Ectodermal cell (in vitro differentiated cells): Measurements from ENCODE around the gene HOXA4.

Experiments used
- H3K27ac ChIP-seq: 2 replicates; pipeline ENCODE4 v1.7.0; 2013; ENCODE audit warnings: mild to moderate bottlenecking, low read depth, low read length; ENCODE audit not compliant: insufficient read depth, poor library complexity, severe bottlenecking
- H3K27me3 ChIP-seq: 2 replicates; pipeline ENCODE4 v1.7.0; 2013; ENCODE audit warnings: mild to moderate bottlenecking, low read length; ENCODE audit not compliant: insufficient read depth, control insufficient read depth, poor library complexity, severe bottlenecking
- H3K36me3 ChIP-seq: one replicate; pipeline ENCODE4 v1.7.0; 2013; ENCODE audit warnings: low read length; ENCODE audit not compliant: control insufficient read depth, insufficient read depth
- H3K4me1 ChIP-seq: one replicate; pipeline ENCODE4 v1.7.0; 2013; ENCODE audit warnings: low read length; ENCODE audit not compliant: control insufficient read depth, insufficient read depth
- H3K4me3 ChIP-seq: 2 replicates; pipeline ENCODE4 v1.7.0; 2013; ENCODE audit warnings: low read depth, low read length, control low read depth; ENCODE audit not compliant: insufficient read depth
- H3K9me3 ChIP-seq: 2 replicates; pipeline ENCODE4 v1.7.0; 2013; ENCODE audit warnings: mild to moderate bottlenecking, low read length, moderate library complexity; ENCODE audit not compliant: control insufficient read depth
- WGBS, 2 experiments: methylation state at CpG; one replicate each; pipeline ENCODE4 v1.1.7; 2013; ENCODE audit warnings: missing lambda C conversion rate in 2 of 2; 5-methylcytosine and 5-hydroxymethylcytosine counted together

HOXA4 gene

GRCh38 chr7:27102581-27103442 is 27.7 kb downstream of the HOXA4 start, which contains the start of gene HOXA2:
HOXA2 (minus strand) TSS chr7:27102683; CDS start chr7:27102500, 183 bp downstream.
- 3 to 4% methylated on average over 28 to 29 of the region's 29 CpGs for WGBS, 2 experiments
- peak within 1 kb of the TSS; percentile 57 for H3K4me3 ChIP-seq
- peak within 1 kb of the TSS; percentile 73 for H3K27ac ChIP-seq

GRCh38 chr7:27101957-27102580 is 28.5 kb downstream of the HOXA4 start:
- WGBS, 2 experiments, result 1% methylated on average over 39 of the region's 39 CpGs
- peak overlapping the region; percentile 60 for H3K27ac ChIP-seq
- H3K27me3 ChIP-seq, result peaks cover 100% of the 10 kb centered on the region
- no peaks in the 10 kb centered on the region for H3K36me3 ChIP-seq
- H3K4me3 ChIP-seq, result peak overlapping the region; percentile 57
- peaks cover 5% of the 10 kb centered on the region for H3K4me1 ChIP-seq
- H3K9me3 ChIP-seq, result no peaks in the 10 kb centered on the region

More at GRCh38 chr7:27102581-27103442, 27.7 kb downstream of the HOXA4 start, which contains the start of gene HOXA2:
- Histone ChIP-seq H3K9me3 (no peaks in the 10 kb centered on the region), H3K27me3 (peaks cover 100% of the 10 kb centered on the region), H3K36me3 (no peaks in the 10 kb centered on the region), H3K4me1 (peaks cover 5% of the 10 kb centered on the region)

- Histone ChIP-seq H3K4me3 (peak overlapping the region; percentile 57), H3K4me1 (peaks cover 5% of the 10 kb centered on the region), H3K27ac (peak overlapping the region; percentile 70), H3K9me3 (no peaks in the 10 kb centered on the region), H3K27me3 (peaks cover 100% of the 10 kb centered on the region), H3K36me3 (no peaks in the 10 kb centered on the region)
- 3 to 5% methylated on average over 25 of the region's 25 CpGs for WGBS, 2 experiments
Observed at GRCh38 chr7:27101171-27101956, 29.2 kb downstream of the HOXA4 start.

- 1% methylated on average over 8 of the region's 8 CpGs for WGBS, 2 experiments
- H3K9me3 ChIP-seq, result no peaks in the 10 kb centered on the region
- no peaks in the 10 kb centered on the region for H3K36me3 ChIP-seq
- peaks cover 5% of the 10 kb centered on the region for H3K4me1 ChIP-seq
- H3K27me3 ChIP-seq, result peaks cover 100% of the 10 kb centered on the region
- H3K27ac ChIP-seq, result peak overlapping the region; percentile 70
- peak overlapping the region; percentile 57 for H3K4me3 ChIP-seq
Observed at GRCh38 chr7:27100694-27101170, 29.8 kb downstream of the HOXA4 start.

- Histone ChIP-seq H3K27ac (peak overlapping the region; percentile 66), H3K36me3 (no peaks in the 10 kb centered on the region), H3K4me1 (peaks cover 5% of the 10 kb centered on the region), H3K9me3 (no peaks in the 10 kb centered on the region), H3K27me3 (peaks cover 100% of the 10 kb centered on the region), H3K4me3 (peak overlapping the region; percentile 57)
- WGBS, 2 experiments, result 34 to 47% methylated on average over 6 to 7 of the region's 8 CpGs
Observed at GRCh38 chr7:27099453-27100370, 30.8 kb downstream of the HOXA4 start.

- H3K36me3 ChIP-seq, result no peaks in the 10 kb centered on the region
- WGBS, 2 experiments, result 2 to 3% methylated on average over 38 of the region's 38 CpGs
- H3K27ac ChIP-seq, result peak overlapping the region; percentile 55
- peaks cover 5% of the 10 kb centered on the region for H3K4me1 ChIP-seq
- H3K27me3 ChIP-seq, result peaks cover 100% of the 10 kb centered on the region
- peak overlapping the region; percentile 57 for H3K4me3 ChIP-seq
- no peaks in the 10 kb centered on the region for H3K9me3 ChIP-seq
Observed at GRCh38 chr7:27098578-27099451, 31.7 kb downstream of the HOXA4 start.

GRCh38 chr7:27097686-27098577 is 32.6 kb downstream of the HOXA4 start:
- Histone ChIP-seq H3K27ac (peak overlapping the region; percentile 55), H3K9me3 (no peaks in the 10 kb centered on the region), H3K27me3 (peaks cover 100% of the 10 kb centered on the region), H3K4me3 (peak overlapping the region; percentile 57), H3K4me1 (peaks cover 5% of the 10 kb centered on the region), H3K36me3 (no peaks in the 10 kb centered on the region)
- 1 to 2% methylated on average over 34 to 35 of the region's 35 CpGs for WGBS, 2 experiments
